ENCODE results near the gene TYMP. TPM values are rescaled to one million over a fixed set of nuclear protein-coding genes. Genes with fewer than 3 reads are reported as not detected.

The TYMP gene
- total and polyA plus RNA-seq, 2 donors (not counting 1 experiment from before 2014, with no cell fraction given) = 43.6 to 45.1 TPM

GRCh38 chr22:50502628-50503474, 27.0 kb downstream of the TYMP start:
- Histone ChIP-seq H3K9me3 (ENCODE audit: control extremely low read depth in 1 of 3, control insufficient read depth in 2 of 3, insufficient read depth in 1 of 3, low read length in 2 of 3) (no peaks in the 10 kb centered on the region), H3K79me2 (ENCODE audit: control insufficient read depth, insufficient read depth, low read length) (peaks cover 25% of the 10 kb centered on the region), H3K9ac (ENCODE audit: low read length) (no peak overlapping the region), H3K27me3 (replicated peaks in 1 of 4; ENCODE audit: control extremely low read depth in 1 of 4, control insufficient read depth in 3 of 4, insufficient read depth in 4 of 4, low read length in 3 of 4) (no peaks in the 10 kb centered on the region), H2AFZ (ENCODE audit: insufficient read depth, low read depth, low read length, poor library complexity, severe bottlenecking) (no peak overlapping the region), H3K27ac (ENCODE audit: low read length in 2 of 2) (no peak overlapping the region), H3K4me1 (ENCODE audit: control insufficient read depth in 2 of 2, insufficient read depth in 2 of 2, low read length in 2 of 2) (peaks cover 13 to 26% of the 10 kb centered on the region in 2 donors), H3K4me2 (replicated peaks; ENCODE audit: low read depth, low read length, poor library complexity, severe bottlenecking) (no peak overlapping the region), H3K4me3 (ENCODE audit: control extremely low read depth in 1 of 5, extremely low read depth in 1 of 5, insufficient read depth in 1 of 5, low read depth in 2 of 5, low read length in 4 of 5) (no peak overlapping the region), H3K36me3 (replicated peaks in 1 of 2; ENCODE audit: control extremely low read depth in 1 of 2, control insufficient read depth in 1 of 2, extremely low read depth in 1 of 2, insufficient read depth in 2 of 2, low read length in 1 of 2) (peaks cover 0 to 32% of the 10 kb centered on the region in 2 experiments), H4K20me1 (ENCODE audit: control insufficient read depth, insufficient read depth, low read length, poor library complexity, severe bottlenecking) (peaks cover 30% of the 10 kb centered on the region)
- CTCF ChIA-PET = interaction anchor here (0.9 to 1.4 kb wide), 3 partner anchors 17 to 60 kb away, joined by 3 to 4 read pairs (median 4); partner anchors contain the start of genes MIOX and SYCE3
- intact Hi-C loops (cut with micrococcal nuclease) = no loop called here
- POLR2A ChIA-PET = no interaction called here
- H3K27me3 Mint-ChIP-seq = no peaks in the 10 kb centered on the region
- H3K9me3 Mint-ChIP-seq (ENCODE audit: insufficient read depth) = no peaks in the 10 kb centered on the region
- DNase-seq (peak; percentile 13), ATAC-seq (ENCODE audit: low read depth) (no peak)
- no peak for TF ChIP-seq CTCF (IDR thresholded peaks at IDR 0.05)
- no peak for TF ChIP-seq EZH2 (IDR thresholded peaks at IDR 0.05; ENCODE audit: borderline replicate concordance, insufficient read depth, low read depth, low read length, poor library complexity, severe bottlenecking)
- 98% methylated on average over 20 of the region's 24 CpGs for WGBS (ENCODE audit: insufficient coverage)
- H3K4me3 Mint-ChIP-seq = no peak overlapping the region
- no peak overlapping the region for H3K27ac Mint-ChIP-seq
- peaks cover 16% of the 10 kb centered on the region for H3K4me1 Mint-ChIP-seq

GRCh38 chr22:50502096-50502495, 27.7 kb downstream of the TYMP start:
- TF ChIP-seq EZH2 (IDR thresholded peaks at IDR 0.05; ENCODE audit: borderline replicate concordance, insufficient read depth, low read depth, low read length, poor library complexity, severe bottlenecking) (no peak), CTCF (IDR thresholded peaks at IDR 0.05) (no peak)
- Mint-ChIP-seq H3K4me1 (peaks cover 12% of the 10 kb centered on the region), H3K27me3 (no peaks in the 10 kb centered on the region), H3K9me3 (ENCODE audit: insufficient read depth) (no peaks in the 10 kb centered on the region), H3K27ac (no peak overlapping the region), H3K4me3 (no peak overlapping the region)
- H3K27ac ChIP-seq (ENCODE audit: low read length in 2 of 2) = no peak overlapping the region
- DNase-seq (no peak), ATAC-seq (ENCODE audit: low read depth) (no peak)
- ChIA-PET POLR2A (interaction anchor here (0.6 to 0.7 kb wide), 2 partner anchors 50 to 60 kb away, joined by 3 to 4 read pairs; no protein-coding TSS in a partner anchor), CTCF (interaction anchor here (1.4 kb wide), 1 partner anchor 29 kb away, joined by 4 read pairs; no protein-coding TSS in a partner anchor)
- peaks cover 0 to 32% of the 10 kb centered on the region in 2 experiments for H3K36me3 ChIP-seq (replicated peaks in 1 of 2; ENCODE audit: control extremely low read depth in 1 of 2, control insufficient read depth in 1 of 2, extremely low read depth in 1 of 2, insufficient read depth in 2 of 2, low read length in 1 of 2)
- H3K4me2 ChIP-seq (replicated peaks; ENCODE audit: low read depth, low read length, poor library complexity, severe bottlenecking) = no peak overlapping the region
- H3K4me1 ChIP-seq (ENCODE audit: control insufficient read depth in 2 of 2, insufficient read depth in 2 of 2, low read length in 2 of 2) = peaks cover 13 to 25% of the 10 kb centered on the region in 2 donors
- WGBS (ENCODE audit: insufficient coverage) = 97% methylated on average over 6 of the region's 6 CpGs
- H3K4me3 ChIP-seq (ENCODE audit: control extremely low read depth in 1 of 5, extremely low read depth in 1 of 5, insufficient read depth in 1 of 5, low read depth in 2 of 5, low read length in 4 of 5) = no peak overlapping the region
- intact Hi-C loops (cut with micrococcal nuclease) = no loop called here
- H3K27me3 ChIP-seq (replicated peaks in 1 of 4; ENCODE audit: control extremely low read depth in 1 of 4, control insufficient read depth in 3 of 4, insufficient read depth in 4 of 4, low read length in 3 of 4) = no peaks in the 10 kb centered on the region
- H2AFZ ChIP-seq (ENCODE audit: insufficient read depth, low read depth, low read length, poor library complexity, severe bottlenecking) = no peak overlapping the region
- no peaks in the 10 kb centered on the region for H3K9me3 ChIP-seq (ENCODE audit: control extremely low read depth in 1 of 3, control insufficient read depth in 2 of 3, insufficient read depth in 1 of 3, low read length in 2 of 3)
- H3K79me2 ChIP-seq (ENCODE audit: control insufficient read depth, insufficient read depth, low read length) = peaks cover 23% of the 10 kb centered on the region
- H4K20me1 ChIP-seq (ENCODE audit: control insufficient read depth, insufficient read depth, low read length, poor library complexity, severe bottlenecking) = peaks cover 27% of the 10 kb centered on the region
- H3K9ac ChIP-seq (ENCODE audit: low read length) = no peak overlapping the region

All from B cell (primary cell).